Measurements from ENCODE around the gene ADCYAP1R1. TPM values are rescaled to one million over a fixed set of nuclear protein-coding genes. Genes with fewer than 3 reads are reported as not detected.

Gene ADCYAP1R1
- total and polyA plus RNA-seq, 3 donors from 2014 or later = 3.2 to 4.8 (median 4.3) TPM

DNA sequence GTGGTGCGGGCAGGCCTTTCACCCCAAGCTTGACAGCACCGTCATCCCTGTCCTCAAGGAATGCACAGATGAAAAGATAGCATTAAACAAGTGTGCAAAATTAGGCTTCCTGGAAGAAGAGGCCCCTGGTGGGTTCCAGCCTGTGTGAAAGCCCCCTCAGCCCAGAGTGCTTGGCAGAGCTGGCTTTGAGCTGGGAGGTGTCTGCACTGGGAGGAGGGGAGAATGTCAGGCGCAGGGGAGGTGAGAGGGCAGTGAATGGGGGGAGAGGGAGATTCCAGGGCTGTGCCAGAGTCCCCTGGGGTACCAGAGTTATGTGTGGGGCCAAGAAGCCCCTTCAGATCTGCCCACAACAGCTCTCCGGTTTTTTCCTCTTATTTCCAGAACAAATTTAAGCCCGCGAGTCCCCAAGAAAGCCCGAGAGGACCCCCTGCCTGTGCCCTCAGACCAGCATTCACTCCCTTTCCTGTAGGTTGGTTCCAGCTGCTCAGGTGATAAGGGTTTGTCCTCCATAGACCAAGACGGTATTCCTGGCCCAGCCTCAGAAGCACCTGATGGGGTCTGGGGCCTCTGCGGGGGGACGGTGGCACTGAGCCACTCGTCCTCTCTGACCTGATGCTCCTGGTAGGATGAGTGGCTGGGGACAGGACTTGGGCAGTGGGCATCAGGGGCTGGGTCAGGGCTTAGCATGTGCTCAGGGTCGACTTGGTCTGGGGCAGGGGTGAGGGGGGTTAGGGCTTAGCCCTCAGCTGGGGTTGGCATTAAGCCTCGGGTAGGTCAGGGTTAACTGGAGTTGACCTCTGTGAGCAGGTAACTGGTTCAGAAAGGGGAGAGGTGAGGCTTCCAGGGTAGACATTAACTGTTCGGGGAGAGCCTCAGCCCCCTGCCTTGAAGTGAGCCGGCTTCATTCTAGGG is 43.4 kb downstream of the ADCYAP1R1 start:
- no peaks in the 10 kb centered on the region for H3K4me1 ChIP-seq
- no peak for DNase-seq
- H3K4me3 ChIP-seq = no peak overlapping the region
- WGBS, 2 donors = 78 to 80% methylated on average over 14 to 15 of the region's 15 CpGs
- no peak for TF ChIP-seq POLR2A (IDR thresholded peaks at IDR 0.05)
- TF ChIP-seq, protein P1, sequence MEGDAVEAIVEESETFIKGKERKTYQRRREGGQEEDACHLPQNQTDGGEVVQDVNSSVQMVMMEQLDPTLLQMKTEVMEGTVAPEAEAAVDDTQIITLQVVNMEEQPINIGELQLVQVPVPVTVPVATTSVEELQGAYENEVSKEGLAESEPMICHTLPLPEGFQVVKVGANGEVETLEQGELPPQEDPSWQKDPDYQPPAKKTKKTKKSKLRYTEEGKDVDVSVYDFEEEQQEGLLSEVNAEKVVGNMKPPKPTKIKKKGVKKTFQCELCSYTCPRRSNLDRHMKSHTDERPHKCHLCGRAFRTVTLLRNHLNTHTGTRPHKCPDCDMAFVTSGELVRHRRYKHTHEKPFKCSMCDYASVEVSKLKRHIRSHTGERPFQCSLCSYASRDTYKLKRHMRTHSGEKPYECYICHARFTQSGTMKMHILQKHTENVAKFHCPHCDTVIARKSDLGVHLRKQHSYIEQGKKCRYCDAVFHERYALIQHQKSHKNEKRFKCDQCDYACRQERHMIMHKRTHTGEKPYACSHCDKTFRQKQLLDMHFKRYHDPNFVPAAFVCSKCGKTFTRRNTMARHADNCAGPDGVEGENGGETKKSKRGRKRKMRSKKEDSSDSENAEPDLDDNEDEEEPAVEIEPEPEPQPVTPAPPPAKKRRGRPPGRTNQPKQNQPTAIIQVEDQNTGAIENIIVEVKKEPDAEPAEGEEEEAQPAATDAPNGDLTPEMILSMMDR (IDR thresholded peaks at IDR 0.05) = no peak
- H3K27ac ChIP-seq = no peak overlapping the region
- H3K27me3 ChIP-seq = no peaks in the 10 kb centered on the region
- no peaks in the 10 kb centered on the region for H3K36me3 ChIP-seq (ENCODE audit: low read depth, missing control alignments)
- H3K9me3 ChIP-seq = no peaks in the 10 kb centered on the region
- intact Hi-C loops (cut with DNase I; ENCODE audit: low total_unique reads) = no loop called here

DNA sequence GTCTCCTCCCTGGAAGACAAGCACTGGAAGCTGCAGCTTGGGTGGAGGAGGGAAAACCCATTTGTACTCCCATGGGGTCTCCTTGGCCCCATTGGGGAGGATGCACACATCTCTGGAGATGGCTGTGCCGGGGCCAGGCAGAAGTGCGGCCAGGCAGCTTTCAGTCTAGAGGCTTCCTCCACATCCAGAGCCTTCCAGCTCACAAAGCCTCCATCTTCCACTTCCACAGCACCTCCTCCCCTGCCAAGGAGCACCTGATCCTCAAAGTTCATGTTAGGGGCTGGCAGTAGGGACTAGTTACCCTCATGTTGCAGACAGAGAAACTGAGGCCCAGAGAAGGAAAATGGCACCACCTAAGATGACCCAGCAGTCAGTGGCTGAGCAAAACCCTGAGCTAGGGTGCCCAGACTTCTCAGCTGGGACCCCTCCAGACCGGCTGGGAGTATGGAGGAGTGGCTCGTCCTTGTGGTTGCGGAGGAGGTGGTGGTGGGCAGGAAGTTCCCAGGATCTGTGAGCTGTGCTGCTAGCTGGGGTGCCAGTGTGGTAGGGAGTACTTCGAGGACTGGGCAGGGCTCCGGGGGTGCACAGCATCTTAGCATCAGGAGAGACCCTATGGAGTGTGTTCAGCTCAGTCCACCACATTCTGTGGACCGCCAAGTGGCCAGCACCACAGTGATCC is 44.2 kb downstream of the ADCYAP1R1 start:
- no peak for DNase-seq
- no peaks in the 10 kb centered on the region for H3K9me3 ChIP-seq
- H3K36me3 ChIP-seq (ENCODE audit: low read depth, missing control alignments) = no peaks in the 10 kb centered on the region
- intact Hi-C loops (cut with DNase I; ENCODE audit: low total_unique reads) = no loop called here
- no peaks in the 10 kb centered on the region for H3K4me1 ChIP-seq
- TF ChIP-seq, protein P1 (IDR thresholded peaks at IDR 0.05) = no peak
- no peak for TF ChIP-seq POLR2A (IDR thresholded peaks at IDR 0.05)
- no peaks in the 10 kb centered on the region for H3K27me3 ChIP-seq
- 68 to 79% methylated on average over 7 of the region's 8 CpGs for WGBS, 2 donors
- no peak overlapping the region for H3K27ac ChIP-seq
- H3K4me3 ChIP-seq = no peak overlapping the region

DNA sequence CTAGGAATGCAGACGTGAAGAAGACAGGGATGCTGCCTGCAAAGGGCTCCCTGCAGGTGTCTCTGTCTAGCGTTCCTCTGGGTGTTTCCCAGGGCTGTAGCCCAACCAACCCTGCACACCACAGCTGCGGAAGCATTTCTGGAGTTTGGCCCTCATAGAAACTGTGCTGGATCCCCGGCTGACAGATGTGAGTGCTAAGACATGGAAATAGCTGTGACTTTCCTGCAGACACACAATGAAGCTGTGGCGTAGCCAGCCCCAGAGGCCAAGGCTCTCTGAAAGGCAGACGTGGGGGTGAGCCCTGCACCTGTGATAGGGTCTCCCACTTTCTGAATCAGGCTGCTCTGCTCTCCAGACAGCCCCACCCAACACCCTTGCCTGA is 44.8 kb downstream of the ADCYAP1R1 start:
- Histone ChIP-seq H3K4me3 (no peak overlapping the region), H3K4me1 (no peaks in the 10 kb centered on the region), H3K9me3 (no peaks in the 10 kb centered on the region), H3K27me3 (no peaks in the 10 kb centered on the region), H3K36me3 (ENCODE audit: low read depth, missing control alignments) (no peaks in the 10 kb centered on the region), H3K27ac (no peak overlapping the region)
- intact Hi-C loops (cut with DNase I; ENCODE audit: low total_unique reads) = no loop called here
- DNase-seq = no peak
- 61 to 68% methylated on average over 6 of the region's 6 CpGs for WGBS, 2 donors
- no peak for TF ChIP-seq POLR2A (IDR thresholded peaks at IDR 0.05)
- TF ChIP-seq, protein P1 (IDR thresholded peaks at IDR 0.05) = no peak

DNA sequence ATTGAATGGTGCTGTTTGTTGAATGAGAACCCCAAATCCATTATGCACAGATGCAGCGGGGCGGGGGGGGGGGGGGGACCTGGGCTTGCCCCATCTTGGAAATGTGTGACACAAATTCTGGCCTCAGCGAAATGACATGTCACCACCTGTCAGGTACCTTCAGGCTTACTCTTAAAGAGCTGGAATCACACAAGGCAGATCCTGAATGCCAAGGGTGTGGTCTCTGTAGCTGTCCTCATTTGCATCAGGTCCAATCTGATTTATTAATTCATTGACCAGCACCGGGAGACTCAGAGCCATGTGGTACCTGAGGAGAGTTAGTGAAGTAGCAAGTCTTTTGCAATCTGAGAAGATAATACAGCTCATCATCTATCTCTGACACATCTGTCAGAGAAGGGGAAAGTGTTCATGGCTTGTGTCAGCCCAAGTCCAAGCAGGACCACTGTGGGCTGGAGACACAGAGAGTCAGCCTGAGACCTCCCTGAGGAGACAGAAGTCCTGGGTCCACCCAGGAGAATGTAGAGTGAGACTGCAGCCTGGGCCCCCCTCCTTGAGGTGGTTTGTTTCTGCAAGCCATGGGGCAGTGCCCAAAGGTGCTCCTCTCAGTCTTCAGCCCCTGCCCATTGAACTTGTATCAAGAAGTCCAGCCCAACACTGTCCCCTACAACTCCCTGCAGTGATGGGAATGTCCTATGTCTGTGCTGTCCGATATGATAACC is 46.7 kb downstream of the ADCYAP1R1 start:
- no peaks in the 10 kb centered on the region for H3K9me3 ChIP-seq
- H3K4me1 ChIP-seq = no peaks in the 10 kb centered on the region
- intact Hi-C loops (cut with DNase I; ENCODE audit: low total_unique reads) = no loop called here
- H3K27me3 ChIP-seq = no peaks in the 10 kb centered on the region
- no peaks in the 10 kb centered on the region for H3K36me3 ChIP-seq (ENCODE audit: low read depth, missing control alignments)
- H3K27ac ChIP-seq = no peak overlapping the region
- TF ChIP-seq, protein P1 (IDR thresholded peaks at IDR 0.05) = no peak
- no peak for TF ChIP-seq POLR2A (IDR thresholded peaks at IDR 0.05)
- DNase-seq = no peak
- no peak overlapping the region for H3K4me3 ChIP-seq
- WGBS, 2 donors = 93 to 96% methylated on average over 2 to 5 of the region's 5 CpGs
